H1 (cell line): ENCODE results near the gene RAB38. TPM values are rescaled to one million over a fixed set of nuclear protein-coding genes. Genes with fewer than 3 reads are reported as not detected.

ENCODE experiments used
- CTCF ChIA-PET: fragments of 300-600 bp; sonication (Branson Sonifier 250); formaldehyde crosslinking; loops from one replicate; lab custom pipeline; 2021; ENCODE audit not compliant: partially characterized antibody; lab: Charles Lee
- POLR2A ChIA-PET: fragments of 300-600 bp; sonication (Branson Sonifier 250); formaldehyde crosslinking; loops from one replicate; lab custom pipeline; 2021; ENCODE audit warnings: inconsistent platforms; ENCODE audit not compliant: partially characterized antibody; lab: Charles Lee
- DNase-seq, 2 experiments: peaks; one replicate each; pipeline versions ENCODE4 v3.0.0 to v3.0.0-alpha.2; 2010 to 2022; ENCODE audit warnings: low spot score in 2 of 2, low read depth in 1 of 2, mixed read lengths in 1 of 2
- FAIRE-seq: peaks from 2 replicates; lab custom pipeline; 2011; peaks lifted over from hg19 to GRCh38; lab: Jason Lieb, UNC
- H2AFZ ChIP-seq: 2 replicates; pipeline ENCODE4 v1.8.1; 2012; ENCODE audit warnings: low read length, inconsistent platforms
- H2AK5ac ChIP-seq: 2 replicates; pipeline ENCODE4 v1.6.1; 2013; ENCODE audit warnings: low read depth, low read length
- H2BK120ac ChIP-seq: replicated peaks from 2 replicates; pipeline ENCODE3; 2013; ENCODE audit warnings: low read depth, low read length, inconsistent platforms
- H2BK12ac ChIP-seq: 2 replicates; pipeline ENCODE4 v1.6.1; 2013; ENCODE audit warnings: low read depth, low read length
- H2BK15ac ChIP-seq: 2 replicates; pipeline ENCODE4 v1.6.1; 2013; ENCODE audit warnings: low read length
- H2BK20ac ChIP-seq: 2 replicates; pipeline ENCODE4 v1.6.1; 2013; ENCODE audit warnings: low read length
- H2BK5ac ChIP-seq: 2 replicates; pipeline ENCODE4 v1.6.1; 2013; ENCODE audit warnings: low read depth, low read length
- H3K14ac ChIP-seq: 2 replicates; pipeline ENCODE4 v1.6.1; 2013; ENCODE audit warnings: inconsistent platforms; ENCODE audit not compliant: insufficient read length
- H3K18ac ChIP-seq: 2 replicates; pipeline ENCODE4 v1.6.1; 2013; ENCODE audit warnings: low read length; ENCODE audit errors: extremely low read depth
- H3K23ac ChIP-seq: 2 replicates; pipeline ENCODE4 v1.6.1; 2013; ENCODE audit warnings: inconsistent platforms; ENCODE audit not compliant: insufficient read length
- H3K23me2 ChIP-seq: 2 replicates; pipeline ENCODE4 v1.6.1; 2013; ENCODE audit warnings: low read depth, low read length
- H3K27ac ChIP-seq: 2 replicates; pipeline ENCODE4 v1.6.1; 2011; ENCODE audit warnings: low read depth, low read length, inconsistent platforms
- H3K27me3 ChIP-seq, 4 experiments: replicated peaks in 1 of 4; 1 replicate in 1 of 4; 2 replicates in 3 of 4; pipeline versions ENCODE4 v1.6.1 to v1.8.1; 2011 to 2013; ENCODE audit warnings: low read length in 3 of 4, mild to moderate bottlenecking in 3 of 4, inconsistent platforms in 2 of 4, mixed read lengths in 2 of 4, moderate library complexity in 1 of 4; ENCODE audit not compliant: control insufficient read depth in 3 of 4, insufficient read depth in 3 of 4; ENCODE audit errors: extremely low read depth in 1 of 4
- H3K36me3 ChIP-seq, 4 experiments: 2 replicates each; pipeline versions ENCODE4 v1.6.1 to v1.8.1; 2011 to 2013; ENCODE audit warnings: mild to moderate bottlenecking in 4 of 4, low read length in 3 of 4, moderate library complexity in 2 of 4, control low read depth in 1 of 4, inconsistent platforms in 1 of 4; ENCODE audit not compliant: insufficient read depth in 4 of 4, control insufficient read depth in 2 of 4
- H3K4ac ChIP-seq: replicated peaks from 2 replicates; pipeline ENCODE3; 2013; ENCODE audit warnings: low read length, low read depth, mixed read lengths, inconsistent platforms; ENCODE audit not compliant: insufficient read length
- H3K4me1 ChIP-seq, 4 experiments: replicated peaks in 1 of 4; 1 replicate in 1 of 4; 2 replicates in 3 of 4; pipeline versions ENCODE4 v1.6.1 to v1.8.1; 2011 to 2013; ENCODE audit warnings: low read length in 3 of 4, inconsistent platforms in 2 of 4, mixed read lengths in 1 of 4; ENCODE audit not compliant: insufficient read depth in 4 of 4, control insufficient read depth in 3 of 4
- H3K4me2 ChIP-seq, 2 experiments: 2 replicates each; pipeline versions ENCODE4 v1.6.1 to v1.8.1; 2011 to 2013; ENCODE audit warnings: low read depth in 2 of 2, low read length in 2 of 2, control low read depth in 1 of 2, inconsistent platforms in 1 of 2, mild to moderate bottlenecking in 1 of 2; ENCODE audit not compliant: insufficient read depth in 1 of 2
- H3K4me3 ChIP-seq, 4 experiments: fragments of 200-600, 300-600 bp in 1 of 4; sonication (generic), shearing (Covaris generic), sonication (Bioruptor Twin) in 1 of 4; 2 replicates each; pipeline versions ENCODE4 v1.5.1 to v1.8.1; 2011 to 2016; ENCODE audit warnings: low read length in 4 of 4, low read depth in 3 of 4, control low read depth in 2 of 4, inconsistent platforms in 2 of 4, mild to moderate bottlenecking in 2 of 4, mixed read lengths in 1 of 4, moderate library complexity in 1 of 4; ENCODE audit not compliant: insufficient read depth in 2 of 4; ENCODE audit errors: extremely low read depth in 1 of 4
- H3K56ac ChIP-seq: replicated peaks from 2 replicates; pipeline ENCODE3; 2013; ENCODE audit warnings: low read depth, mild to moderate bottlenecking, mixed read lengths, low read length, inconsistent platforms; ENCODE audit not compliant: insufficient read length
- H3K79me1 ChIP-seq: 2 replicates; pipeline ENCODE4 v1.6.1; 2013; ENCODE audit warnings: low read depth, low read length, control low read depth
- H3K79me2 ChIP-seq, 2 experiments: 2 replicates each; pipeline versions ENCODE4 v1.6.1 to v1.8.1; 2012 to 2013; ENCODE audit warnings: low read length in 2 of 2, mild to moderate bottlenecking in 2 of 2, inconsistent platforms in 1 of 2; ENCODE audit not compliant: insufficient read depth in 2 of 2, control insufficient read depth in 1 of 2
- H3K9ac ChIP-seq, 4 experiments: replicated peaks in 1 of 4; 1 replicate in 1 of 4; 2 replicates in 3 of 4; pipeline versions ENCODE4 v1.6.1 to v1.8.1; 2011 to 2013; ENCODE audit warnings: low read depth in 3 of 4, low read length in 3 of 4, control low read depth in 2 of 4, mild to moderate bottlenecking in 2 of 4, moderate library complexity in 2 of 4, inconsistent platforms in 1 of 4; ENCODE audit errors: extremely low read depth in 1 of 4
- H3K9me3 ChIP-seq, 2 experiments: 2 replicates each; pipeline versions ENCODE4 v1.6.1 to v1.8.1; 2012 to 2013; ENCODE audit warnings: mild to moderate bottlenecking in 2 of 2, moderate library complexity in 2 of 2, control low read depth in 1 of 2, inconsistent platforms in 1 of 2, low read depth in 1 of 2, low read length in 1 of 2, mixed read lengths in 1 of 2; ENCODE audit not compliant: insufficient read depth in 2 of 2
- H4K20me1 ChIP-seq, 2 experiments: replicated peaks in 1 of 2; 2 replicates each; pipeline versions ENCODE3 to v1.8.1; 2011 to 2013; ENCODE audit warnings: inconsistent platforms in 2 of 2, low read length in 2 of 2, mild to moderate bottlenecking in 1 of 2; ENCODE audit not compliant: insufficient read depth in 2 of 2, control insufficient read depth in 1 of 2
- H4K5ac ChIP-seq: 2 replicates; pipeline ENCODE4 v1.6.1; 2013; ENCODE audit warnings: low read length, low read depth, mixed read lengths, inconsistent platforms; ENCODE audit not compliant: insufficient read length
- H4K8ac ChIP-seq: 2 replicates; pipeline ENCODE4 v1.8.0; 2013; ENCODE audit warnings: mild to moderate bottlenecking, moderate library complexity, low read length, inconsistent platforms; ENCODE audit not compliant: insufficient read depth; ENCODE audit errors: extremely low read depth
- H4K91ac ChIP-seq: replicated peaks from 2 replicates; pipeline ENCODE3; 2013; ENCODE audit warnings: low read length, mixed read lengths, inconsistent platforms; ENCODE audit not compliant: insufficient read length
- ASH2L ChIP-seq: fragments of 200-600, 300-600 bp; sonication (generic); IDR thresholded peaks from one replicate; pipeline ENCODE4 v1.7.1; 2017; ENCODE audit warnings: low read length
- BRCA1 ChIP-seq: IDR thresholded peaks from 2 replicates; pipeline ENCODE4 v1.6.1; 2012; ENCODE audit warnings: low read depth, low read length, improper control_type of control experiment
- CHD1 ChIP-seq: IDR thresholded peaks from 2 replicates; pipeline ENCODE4 v1.6.1; 2012; ENCODE audit warnings: low read depth, low read length, improper control_type of control experiment
- CTCF ChIP-seq, 3 experiments: IDR thresholded peaks; 1 replicate in 2 of 3; 2 replicates in 1 of 3; pipeline versions ENCODE4 v1.5.1 to v1.6.1; 2011; ENCODE audit warnings: low read length in 3 of 3, mild to moderate bottlenecking in 3 of 3, inconsistent platforms in 2 of 3, low read depth in 1 of 3, moderate library complexity in 1 of 3; ENCODE audit not compliant: insufficient read depth in 1 of 3; ENCODE audit errors: control extremely low read depth in 1 of 3
- NRF1 ChIP-seq: IDR thresholded peaks from 2 replicates; pipeline ENCODE4 v1.6.1; 2011; ENCODE audit warnings: mild to moderate bottlenecking, low read depth, low read length, improper control_type of control experiment
- PHF8 ChIP-seq: fragments of 200-600 bp; sonication (generic); conservative IDR thresholded peaks from 2 replicates; pipeline ENCODE4 v1.7.1; 2012; ENCODE audit warnings: low read depth, mild to moderate bottlenecking, inconsistent platforms, low read length, moderate library complexity
- TEAD4 ChIP-seq: IDR thresholded peaks from 2 replicates; pipeline ENCODE4 v1.6.1; 2012; ENCODE audit warnings: low read depth, low read length, inconsistent platforms, mixed read lengths
- polyA plus RNA-seq, 7 experiments: library from polyadenylated mRNA; depleted of rRNA in 3 of 7; stranded (reverse) in 5 of 7; unstranded in 2 of 7; fragments of >200 nt in 5 of 7; fragments of 200-250 nt in 2 of 7; gene quantifications; 1 replicate in 5 of 7; 2 replicates in 1 of 7; 4 replicates in 1 of 7; pipeline versions ENCODE4 v1.2.1 to v1.2.3, GENCODE V29; 2011 to 2013; ENCODE audit warnings: missing spikeins in 2 of 7, mixed read lengths in 2 of 7
- total RNA-seq: library from RNA; stranded (reverse); fragmentation: NEBNext Ultra II Directional; extraction: Animal tissue kit (Norgen Biotek cat#: 25700); gene quantifications from 2 replicates; pipeline ENCODE4 v1.2.1, GENCODE V29; 2021

RAB38 gene
- total and polyA plus RNA-seq, 2 of the 8 experiments (the other 6 are each of a cell fraction or from before 2014, with no cell fraction given): 15.4 to 16.5 TPM

GRCh38 chr11:88167853-88168252 is 7.4 kb downstream of the RAB38 start:
- no peak overlapping the region for H2BK12ac ChIP-seq
- no peak overlapping the region for H2AFZ ChIP-seq
- no peaks in the 10 kb centered on the region for H3K27me3 ChIP-seq
- no peak overlapping the region for H2BK15ac ChIP-seq
- H3K56ac ChIP-seq: no peak overlapping the region
- H3K79me2 ChIP-seq: no peaks in the 10 kb centered on the region
- H4K8ac ChIP-seq: no peak overlapping the region
- TF ChIP-seq NRF1 (no peak), PHF8 (no peak), CTCF (IDR thresholded peaks at IDR 0.05; ENCODE audit: control extremely low read depth in 1 of 3, insufficient read depth in 1 of 3, low read depth in 1 of 3, low read length in 3 of 3) (no peak), CHD1 (no peak), BRCA1 (no peak), ASH2L (no peak), TEAD4 (no peak)
- no peaks in the 10 kb centered on the region for H3K36me3 ChIP-seq
- CTCF ChIA-PET: interaction anchor here (1.2 kb wide), 1 partner anchor 151 kb away, joined by 3 read pairs; no protein-coding TSS in a partner anchor
- H3K4me3 ChIP-seq: no peak overlapping the region
- H4K5ac ChIP-seq: no peak overlapping the region
- no peak overlapping the region for H2AK5ac ChIP-seq
- H3K27ac ChIP-seq: no peak overlapping the region
- H3K23ac ChIP-seq: no peak overlapping the region
- H2BK20ac ChIP-seq: no peak overlapping the region
- H3K23me2 ChIP-seq: no peaks in the 10 kb centered on the region
- no peak for FAIRE-seq
- DNase-seq: no peak
- H3K79me1 ChIP-seq: 0 out of 2 replicates have a peak, but pooled peaks cover 2% of the 10 kb centered on the region
- H3K9ac ChIP-seq: no peak overlapping the region
- H3K4me2 ChIP-seq: no peak overlapping the region
- H3K4me1 ChIP-seq: no peaks in the 10 kb centered on the region
- no peak overlapping the region for H3K4ac ChIP-seq
- H4K20me1 ChIP-seq: no peaks in the 10 kb centered on the region
- POLR2A ChIA-PET: no interaction called here
- no peak overlapping the region for H2BK120ac ChIP-seq
- no peaks in the 10 kb centered on the region for H3K9me3 ChIP-seq
- no peak overlapping the region for H2BK5ac ChIP-seq
- H3K18ac ChIP-seq: no peak overlapping the region
- H3K14ac ChIP-seq: no peak overlapping the region
- H4K91ac ChIP-seq: no peak overlapping the region
